SH-SY5Y (cell line): ENCODE results near the gene DCBLD1.

Experiments used
- GATA2 ChIP-seq: IDR thresholded peaks from 2 replicates; pipeline ENCODE4 v1.6.1; 2011; ENCODE audit warnings: mild to moderate bottlenecking, low read depth, low read length
- GATA3 ChIP-seq: IDR thresholded peaks from 2 replicates; pipeline ENCODE4 v1.6.1; 2011; ENCODE audit warnings: low read depth, mild to moderate bottlenecking, low read length, moderate library complexity

Gene DCBLD1

DNA sequence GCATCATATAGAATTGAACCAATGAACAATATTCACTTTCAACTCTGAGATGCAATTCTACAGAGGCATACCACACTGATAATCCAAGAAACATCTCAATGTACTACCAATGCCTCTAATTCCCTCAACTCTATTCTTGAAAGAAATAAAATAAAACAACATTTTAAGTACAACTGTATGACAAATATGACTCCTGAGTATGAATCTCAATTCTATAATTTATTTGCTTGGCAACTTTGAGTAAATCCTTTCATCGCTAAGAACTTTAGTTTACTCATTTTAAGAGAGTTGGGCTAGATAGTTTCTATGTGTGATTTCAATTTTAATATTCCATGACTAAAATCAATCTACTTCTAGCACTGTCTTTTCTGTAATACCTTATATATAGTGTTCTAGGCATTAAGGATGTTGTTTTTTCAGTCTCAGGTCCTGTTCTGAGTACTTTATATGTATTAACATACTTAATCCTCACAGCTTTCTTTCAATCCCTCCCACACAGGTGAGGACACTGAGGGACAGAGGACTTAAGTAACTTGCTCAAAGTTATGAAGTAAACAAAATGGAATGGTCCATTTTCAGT is 86.4 kb downstream of the DCBLD1 start:
- TF ChIP-seq GATA2, result no peak
- no peak for TF ChIP-seq GATA3

- no peak for TF ChIP-seq GATA3
- no peak for TF ChIP-seq GATA2
Observed at GRCh38 chr6:117573006-117573680, 90.7 kb downstream of the DCBLD1 start.

GRCh38 chr6:117574198-117574597 is 91.7 kb downstream of the DCBLD1 start:
- TF ChIP-seq GATA3, result no peak
- no peak for TF ChIP-seq GATA2

- TF ChIP-seq GATA3, result no peak
- no peak for TF ChIP-seq GATA2
Observed at GRCh38 chr6:117585647-117586046, 103.2 kb downstream of the DCBLD1 start.

DNA sequence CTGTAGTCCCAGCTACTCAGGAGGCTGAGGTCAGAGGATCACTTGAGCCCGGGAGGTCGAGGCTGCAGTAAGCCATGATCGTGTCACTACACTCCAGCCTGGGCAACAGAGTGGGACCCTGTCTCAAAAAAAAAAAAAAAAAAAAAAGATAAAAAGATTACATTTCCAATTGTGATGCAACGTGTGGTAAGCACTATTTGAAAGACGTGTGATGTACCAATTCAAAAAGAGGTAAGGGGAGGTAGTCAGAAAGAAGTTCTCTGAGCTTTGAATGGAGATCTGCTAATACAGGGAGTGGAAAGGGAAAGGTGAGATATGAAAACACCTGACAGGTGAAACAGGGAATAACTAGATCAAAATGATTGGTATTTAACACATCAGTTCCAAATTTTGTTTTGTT is 108.0 kb downstream of the DCBLD1 start:
- TF ChIP-seq GATA3 (no peak), GATA2 (no peak)

DNA sequence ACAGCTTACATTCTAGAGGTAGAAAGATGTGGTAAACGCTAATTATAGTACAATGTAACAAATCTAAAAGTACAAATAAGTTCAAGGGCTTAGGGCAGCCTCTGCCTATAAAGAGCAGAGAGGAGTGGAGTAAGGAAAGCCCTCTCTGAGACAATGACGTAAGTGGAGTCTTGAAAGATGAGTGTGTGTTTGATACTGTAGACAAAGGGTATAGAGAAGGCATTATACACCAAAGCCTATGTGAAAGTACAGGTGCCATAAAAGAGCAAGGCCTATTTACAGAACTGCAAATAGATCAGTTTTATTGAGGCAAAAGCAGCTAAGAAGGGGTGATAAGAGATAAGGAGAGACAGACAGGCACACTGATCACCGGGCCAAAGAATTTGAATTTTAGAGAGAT is 108.9 kb downstream of the DCBLD1 start:
- TF ChIP-seq GATA2, result no peak
- no peak for TF ChIP-seq GATA3

- TF ChIP-seq GATA2, result no peak
- no peak for TF ChIP-seq GATA3
Observed at GRCh38 chr6:117592983-117593759, 110.7 kb downstream of the DCBLD1 start.

DNA sequence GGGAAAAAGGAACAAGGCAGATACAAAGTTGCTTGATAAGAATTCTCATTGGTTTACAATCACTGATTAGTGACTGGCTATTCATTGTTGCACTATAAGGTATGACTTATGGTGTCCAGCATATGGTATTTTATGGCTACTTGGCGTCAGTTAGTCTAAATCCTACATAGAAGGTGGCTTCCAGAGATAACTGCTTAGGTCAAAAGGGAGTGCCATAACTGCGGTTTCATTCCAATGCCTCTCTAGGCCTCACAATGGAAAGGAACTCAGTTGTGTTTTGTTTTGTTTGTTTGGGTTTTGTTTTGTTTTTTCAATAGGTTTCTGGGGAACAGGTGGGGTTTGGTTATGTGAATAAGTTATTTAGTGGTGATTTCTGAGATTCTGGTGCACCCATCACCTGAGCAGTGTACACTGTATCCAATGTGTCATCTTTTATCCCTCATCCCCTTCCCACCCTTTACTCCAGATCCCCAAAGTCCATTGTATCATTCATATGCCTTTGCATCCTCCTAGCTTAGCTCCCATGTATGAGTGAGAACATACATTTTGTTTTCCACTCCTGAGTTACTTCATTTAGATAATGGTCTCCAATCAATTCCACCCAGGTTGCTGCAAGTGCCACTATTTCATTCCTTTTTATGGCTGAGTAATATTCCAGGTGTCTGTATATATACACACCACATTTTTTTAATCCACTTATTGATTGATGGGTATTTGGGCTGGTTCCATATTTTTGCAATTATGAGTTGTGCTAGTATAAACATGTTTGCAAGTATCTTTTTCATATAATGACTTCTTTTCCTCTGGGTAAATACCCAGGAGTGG is 112.8 kb downstream of the DCBLD1 start:
- TF ChIP-seq GATA2 (no peak), GATA3 (no peak)

GRCh38 chr6:117597755-117598154 is 115.3 kb downstream of the DCBLD1 start:
- TF ChIP-seq GATA3 (no peak), GATA2 (no peak)
